Heart right ventricle (tissue), 16 donors: ENCODE results near the gene RPS19. TPM values are rescaled to one million over a fixed set of nuclear protein-coding genes. Genes with fewer than 3 reads are reported as not detected.

Source experiments
- ATAC-seq, 8 donors: fragments of 200-7000 bp; cut with Tn5 transposase; one replicate each; pipeline ENCODE4 v1.9.1; 2020; ENCODE audit warnings: mild to moderate bottlenecking in 8 of 8, moderate library complexity in 8 of 8, moderate number of reproducible peaks in 1 of 8
- DNase-seq, 2 donors: peaks; one replicate each; pipeline ENCODE4 v3.0.0-alpha.2; 2020
- H3K27ac ChIP-seq, 10 donors: fragments of 200-600 bp; sonication (generic) in 2 of 10; one replicate each; pipeline versions ENCODE4 v1.5.0 to v1.8.0; 2020 to 2022; ENCODE audit warnings: mild to moderate bottlenecking in 3 of 10
- H3K27me3 ChIP-seq, 7 donors: fragments of 200-600 bp; one replicate each; pipeline ENCODE4 v1.8.0; 2021 to 2022; ENCODE audit warnings: mild to moderate bottlenecking in 2 of 7
- H3K36me3 ChIP-seq, 9 donors: fragments of 200-600 bp; sonication (generic) in 1 of 9; one replicate each; pipeline versions ENCODE4 v1.5.0 to v1.8.0; 2020 to 2022; ENCODE audit warnings: mild to moderate bottlenecking in 2 of 9
- H3K4me1 ChIP-seq, 9 donors: fragments of 200-600 bp; sonication (generic) in 1 of 9; one replicate each; pipeline versions ENCODE4 v1.5.0 to v1.8.0; 2020 to 2022; ENCODE audit warnings: mild to moderate bottlenecking in 4 of 9
- H3K4me3 ChIP-seq, 10 donors: fragments of 200-600 bp; sonication (generic) in 2 of 10; one replicate each; pipeline versions ENCODE4 v1.5.0 to v1.8.0; 2020 to 2022; ENCODE audit warnings: mild to moderate bottlenecking in 7 of 10, moderate library complexity in 2 of 10
- H3K9me3 ChIP-seq, 11 donors: fragments of 200-600 bp in 10 of 11; sonication (generic) in 2 of 11; one replicate each; pipeline versions ENCODE4 v1.5.0 to v1.8.0; 2013 to 2022; ENCODE audit warnings: mild to moderate bottlenecking in 2 of 11, control low read depth in 1 of 11, moderate library complexity in 1 of 11
- CTCF ChIP-seq, 9 donors: fragments of 200-600 bp; sonication (generic) in 2 of 9; IDR thresholded peaks; one replicate each; pipeline versions ENCODE4 v1.5.0 to v1.8.0; 2021 to 2022; ENCODE audit warnings: antibody characterized with exemption in 9 of 9, mild to moderate bottlenecking in 5 of 9, moderate library complexity in 1 of 9
- WGBS, 2 donors: extraction: QIAGEN DNeasy Blood & Tissue Kit; methylation state at CpG; one replicate each; pipeline ENCODE4 v1.1.7; 2013; ENCODE audit warnings: inconsistent platforms in 1 of 2; 5-methylcytosine and 5-hydroxymethylcytosine counted together
- intact Hi-C, 10 donors: fragments of 100-400 bp; cut with DNase I; formaldehyde crosslinking; loops; one replicate each; pipeline versions ENCODE4 v1.11.1 to v1.14.2; 2022
- polyA plus RNA-seq, 2 donors: library from polyadenylated mRNA; stranded (reverse); fragments of 200-250 nt; gene quantifications; one replicate each; pipeline ENCODE4 v1.2.3, GENCODE V29; 2013
- total RNA-seq, 10 donors: library from RNA; stranded (reverse); fragmentation: NEBNext Ultra II Directional in 3 of 10; extraction: Animal tissue kit (Norgen Biotek cat#: 25700) in 3 of 10; gene quantifications; one replicate each; pipeline versions ENCODE4 v1.2.1 to v1.2.4, GENCODE V29; 2021 to 2023
- donor health status: Arrhythmogenic right ventricular cardiomyopathy.
- donor health status: ischemic (EF 13 %, LVEDD 7.1; RV severe dilation, severe dysfunction).
- donor health status: healthy with polysubstance abuse.
- donor health status: DM: no; HTN: yes; CAD: no.
- donor health status: DM: no; HTN: no; CAD: no.
- donor health status: ischemic (EF 25% LVEDD 6.9; RV normal size, moderate dysfunction).
- donor health status: ischemic (EF 25% LVEDD 5.7; RV mildly dilated, moderate dysfunction).
- donor health status: healthy.
- donor health status: DM: yes; HTN: yes; CAD: no.
- donor health status: Ischemic cardiomyopathy.
- donor health status: ischemic (EF 35%, LVEDD 5.7; RV mildly dilated, moderate dysfunction).
- donor health status: nonischemic (EF 11% LVEDD 7.7; RV severe dilation, severe dysfunction).
- donor health status: DM: yes; HTN: yes; CAD: no.
- donor health status: PGD.
- donor health status: ischemic (EF 29% LVEDD 5.4; RV normal size, mild dysfunction).
- donor health status: nonischemic (EF 23%, LVEDD 6.1; RV moderate dilation, normal function).

Gene RPS19
- total and polyA plus RNA-seq, 12 donors: 446 to 1,996 (median 596) TPM

- Histone ChIP-seq H3K36me3 (no peaks in the 10 kb centered on the region), H3K9me3 (no peaks in the 10 kb centered on the region), H3K4me1 (no peaks in the 10 kb centered on the region), H3K27me3 (peaks cover 0 to 35% (median 17%) of the 10 kb centered on the region in 7 donors), H3K4me3 (no peak within 1 kb of the TSS), H3K27ac (no peak within 1 kb of the TSS)
- ATAC-seq (no peak), DNase-seq (no peak)
- intact Hi-C loops: no loop called here
- no peak for TF ChIP-seq CTCF (IDR thresholded peaks at IDR 0.05)
- WGBS, 2 donors: 92 to 98% methylated on average over 3 of the region's 3 CpGs
Measured at GRCh38 chr19:41845001-41845050, 15.2 kb upstream of the RPS19 start, which contains the start of gene DMRTC2. Gene DMRTC2, plus strand, starts transcription at chr19:41845042. Its CDS starts 2,387 bp downstream, at chr19:41847429.

- Histone ChIP-seq H3K27ac (no peak overlapping the region), H3K36me3 (no peaks in the 10 kb centered on the region), H3K27me3 (peaks cover 0 to 35% (median 16%) of the 10 kb centered on the region in 7 donors), H3K9me3 (no peaks in the 10 kb centered on the region), H3K4me1 (no peaks in the 10 kb centered on the region), H3K4me3 (no peak overlapping the region)
- DNase-seq: no peak
- intact Hi-C loops: no loop called here
- ATAC-seq: no peak
- 88 to 93% methylated on average over 21 to 23 of the region's 23 CpGs for WGBS, 2 donors
- no peak for TF ChIP-seq CTCF (IDR thresholded peaks at IDR 0.05)
Measured at GRCh38 chr19:41845051-41845590, 14.9 kb upstream of the RPS19 start.

DNA sequence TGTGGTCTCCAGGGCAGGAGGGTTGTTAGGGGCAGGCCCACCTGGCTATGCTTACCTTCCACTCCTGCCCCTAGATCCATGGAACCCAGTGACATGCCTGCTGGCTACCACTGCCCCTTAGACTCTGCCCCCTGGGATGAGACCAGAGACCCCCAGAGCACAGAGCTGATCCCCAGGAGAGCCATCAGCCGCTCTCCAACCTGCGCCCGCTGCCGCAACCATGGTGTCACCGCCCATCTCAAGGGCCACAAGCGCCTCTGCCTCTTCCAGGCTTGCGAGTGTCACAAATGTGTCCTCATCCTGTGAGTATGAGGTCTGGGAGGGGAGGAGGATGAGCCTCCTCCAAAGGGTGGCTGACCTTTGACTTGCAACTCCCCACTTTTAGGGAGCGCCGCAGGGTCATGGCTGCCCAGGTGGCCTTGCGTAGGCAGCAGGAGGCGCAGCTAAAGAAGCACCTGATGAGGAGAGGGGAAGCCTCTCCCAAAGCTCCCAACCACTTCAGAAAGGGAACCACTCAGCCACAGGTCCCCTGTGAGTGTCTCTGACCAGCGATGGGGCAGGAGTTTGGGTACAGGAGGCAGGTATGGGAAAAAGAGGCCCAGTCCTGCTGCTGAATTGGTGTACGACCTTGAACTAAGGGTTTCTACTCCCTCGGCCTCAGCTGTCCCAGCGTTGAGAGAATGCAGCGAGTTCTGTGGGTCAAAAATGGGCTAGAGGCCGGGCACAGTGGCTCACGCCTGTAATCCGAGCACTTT is 12.5 kb upstream of the RPS19 start:
- no peak for DNase-seq
- peaks cover 0 to 36% (median 10%) of the 10 kb centered on the region in 7 donors for H3K27me3 ChIP-seq
- H3K4me3 ChIP-seq: no peak overlapping the region
- H3K4me1 ChIP-seq: no peaks in the 10 kb centered on the region
- no peaks in the 10 kb centered on the region for H3K9me3 ChIP-seq
- H3K27ac ChIP-seq: no peak overlapping the region
- intact Hi-C loops: no loop called here
- ATAC-seq: no peak
- WGBS, 2 donors: 90% methylated on average over 19 of the region's 19 CpGs
- no peaks in the 10 kb centered on the region for H3K36me3 ChIP-seq
- no peak for TF ChIP-seq CTCF (IDR thresholded peaks at IDR 0.05)

- H3K27me3 ChIP-seq: peaks cover 0 to 37% (median 10%) of the 10 kb centered on the region in 7 donors
- no peak for ATAC-seq
- DNase-seq: no peak
Measured at GRCh38 chr19:41848666-41849065, 11.4 kb upstream of the RPS19 start.

More at GRCh38 chr19:41848666-41849065, 11.4 kb upstream of the RPS19 start:
- Histone ChIP-seq H3K4me1 (no peaks in the 10 kb centered on the region), H3K4me3 (no peak overlapping the region), H3K9me3 (no peaks in the 10 kb centered on the region), H3K36me3 (no peaks in the 10 kb centered on the region), H3K27ac (no peak overlapping the region)
- 81 to 83% methylated on average over 6 of the region's 6 CpGs for WGBS, 2 donors
- no peak for TF ChIP-seq CTCF (IDR thresholded peaks at IDR 0.05)
- intact Hi-C loops: no loop called here
